CD4-positive, alpha-beta memory T cell (primary cell): ENCODE results near the gene ALDOB. TPM values are rescaled to one million over a fixed set of nuclear protein-coding genes. Genes with fewer than 3 reads are reported as not detected.

Experiments
- CTCF ChIA-PET: fragments of 350-600 bp; sonication (Branson Sonifier 250); formaldehyde crosslinking; loops from one replicate; lab custom pipeline; 2021; ENCODE audit warnings: inconsistent platforms; ENCODE audit not compliant: partially characterized antibody; lab: Charles Lee
- POLR2A ChIA-PET: fragments of 350-600 bp; sonication (Branson Sonifier 250); formaldehyde crosslinking; loops from one replicate; lab custom pipeline; 2021; ENCODE audit not compliant: partially characterized antibody; lab: Charles Lee
- DNase-seq, 5 donors: peaks; one replicate each; pipeline versions ENCODE4 v3.0.0 to v3.0.0-alpha.2; 2020 to 2022; ENCODE audit warnings: mixed read lengths in 1 of 5
- H3K27ac ChIP-seq: one replicate; pipeline ENCODE4 v1.7.0; 2013; ENCODE audit warnings: low read depth, low read length
- H3K27me3 ChIP-seq: 2 replicates; pipeline ENCODE4 v1.7.0; 2013; ENCODE audit warnings: mild to moderate bottlenecking, low read length, moderate library complexity; ENCODE audit not compliant: insufficient read depth
- H3K36me3 ChIP-seq: 2 replicates; pipeline ENCODE4 v1.7.0; 2013; ENCODE audit warnings: mild to moderate bottlenecking, low read length, moderate library complexity; ENCODE audit not compliant: insufficient read depth
- H3K4me1 ChIP-seq: 2 replicates; pipeline ENCODE4 v1.7.0; 2013; ENCODE audit warnings: mild to moderate bottlenecking, low read length, moderate library complexity; ENCODE audit not compliant: insufficient read depth
- H3K4me3 ChIP-seq, 2 donors: one replicate each; pipeline ENCODE4 v1.7.0; 2013; ENCODE audit warnings: low read length in 2 of 2, mild to moderate bottlenecking in 1 of 2
- H3K9me3 ChIP-seq, 2 donors: one replicate each; pipeline ENCODE4 v1.7.0; 2013; ENCODE audit warnings: low read length in 2 of 2, control low read depth in 1 of 2; ENCODE audit not compliant: control insufficient read depth in 1 of 2
- H3K27ac Mint-ChIP-seq, 7 donors: one replicate each; pipeline ENCODE4 v1.8.0; 2020 to 2021; ENCODE audit warnings: mixed read lengths in 7 of 7, mild to moderate bottlenecking in 6 of 7, inconsistent platforms in 3 of 7, moderate library complexity in 3 of 7
- H3K27me3 Mint-ChIP-seq, 2 donors: one replicate each; pipeline ENCODE4 v1.8.0; 2020 to 2021; ENCODE audit warnings: mixed read lengths in 2 of 2
- H3K36me3 Mint-ChIP-seq, 2 donors: one replicate each; pipeline ENCODE4 v1.8.0; 2020 to 2021; ENCODE audit warnings: mixed read lengths in 2 of 2, inconsistent platforms in 1 of 2, mild to moderate bottlenecking in 1 of 2
- H3K4me1 Mint-ChIP-seq, 4 donors: one replicate each; pipeline ENCODE4 v1.8.0; 2020 to 2021; ENCODE audit warnings: mixed read lengths in 4 of 4, mild to moderate bottlenecking in 1 of 4
- H3K4me3 Mint-ChIP-seq, 8 donors: one replicate each; pipeline ENCODE4 v1.8.0; 2020 to 2021; ENCODE audit warnings: mixed read lengths in 8 of 8, mild to moderate bottlenecking in 7 of 8, moderate library complexity in 6 of 8, inconsistent platforms in 3 of 8
- H3K9me3 Mint-ChIP-seq, 8 donors: one replicate each; pipeline ENCODE4 v1.8.0; 2020 to 2021; ENCODE audit warnings: mixed read lengths in 8 of 8, mild to moderate bottlenecking in 5 of 8, inconsistent platforms in 3 of 8, moderate library complexity in 1 of 8
- intact Hi-C: fragments of 100-400 bp; cut with micrococcal nuclease; formaldehyde crosslinking; loops from one replicate; pipeline ENCODE4 v1.15.1; 2023
- polyA plus RNA-seq, 2 donors: library from polyadenylated mRNA; unstranded; fragments of 300-500 nt; fragmentation: Illumina TruSeq; gene quantifications; one replicate each; pipeline ENCODE4 v1.2.3, GENCODE V29; 2021
- total RNA-seq, 2 experiments: library from RNA; stranded (reverse); gene quantifications; one replicate each; pipeline ENCODE4 v1.2.3, GENCODE V29; 2021

The ALDOB gene
- total and polyA plus RNA-seq, 4 experiments from 2014 or later = not detected

DNA sequence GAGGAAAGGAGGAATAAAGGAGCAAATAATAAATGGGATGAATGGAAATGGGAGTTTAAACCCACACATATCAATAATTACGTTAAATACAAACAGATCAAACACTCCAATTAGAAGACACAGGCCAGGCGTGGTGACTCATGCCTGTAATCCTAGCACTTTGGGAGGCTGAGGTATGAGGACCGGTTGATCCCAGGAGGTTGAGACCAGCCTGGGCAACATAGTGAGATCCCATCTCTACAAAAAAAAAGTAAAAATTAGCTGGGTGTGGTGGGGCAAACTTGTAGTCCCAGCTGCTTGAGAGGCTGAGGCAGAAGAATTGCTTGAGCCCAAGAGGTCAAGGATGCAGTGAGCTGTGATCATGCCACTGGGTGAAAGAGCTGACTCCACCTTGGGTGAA is 54.5 kb downstream of the ALDOB start:
- H3K27me3 Mint-ChIP-seq = peaks cover 1 to 6% of the 10 kb centered on the region in 2 donors
- Histone ChIP-seq H3K9me3 (no peaks in the 10 kb centered on the region), H3K4me3 (no peak overlapping the region), H3K4me1 (no peaks in the 10 kb centered on the region), H3K27ac (no peak overlapping the region), H3K36me3 (no peaks in the 10 kb centered on the region), H3K27me3 (no peaks in the 10 kb centered on the region)
- no peak overlapping the region for H3K27ac Mint-ChIP-seq
- intact Hi-C loops = no loop called here
- H3K4me3 Mint-ChIP-seq = no peak overlapping the region
- peaks cover 0 to 29% (median 20%) of the 10 kb centered on the region in 8 donors for H3K9me3 Mint-ChIP-seq
- POLR2A ChIA-PET = no interaction called here
- CTCF ChIA-PET = interaction anchor here (1.0 kb wide), 1 partner anchor 11 kb away, joined by 3 read pairs; no protein-coding TSS in a partner anchor
- peaks cover 6 to 11% of the 10 kb centered on the region in 2 donors for H3K36me3 Mint-ChIP-seq
- H3K4me1 Mint-ChIP-seq = no peaks in the 10 kb centered on the region
- DNase-seq = no peak

DNA sequence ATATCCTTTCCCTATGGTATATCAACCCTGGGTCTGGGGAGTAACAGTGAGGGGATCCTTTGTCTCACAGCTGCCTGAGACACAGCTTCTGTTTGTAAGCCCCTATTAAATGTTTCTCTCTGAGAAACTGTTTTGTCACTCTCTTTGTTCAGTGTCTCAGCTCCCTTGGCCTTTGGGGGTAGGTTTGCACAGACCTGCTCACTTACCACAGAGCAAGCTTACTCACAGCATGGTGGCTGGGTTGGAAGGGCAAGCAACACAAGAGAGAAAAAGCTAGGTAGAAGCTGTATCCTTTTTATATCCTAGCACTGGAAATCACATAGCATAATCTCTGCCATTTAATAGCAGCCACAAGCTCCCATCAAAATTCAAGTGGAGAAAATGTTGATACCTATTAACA is 55.3 kb downstream of the ALDOB start:
- no peak for DNase-seq
- Mint-ChIP-seq H3K36me3 (peaks cover 6 to 8% of the 10 kb centered on the region in 2 donors), H3K4me3 (peak overlapping the region in 1 of 8 donors; percentile 41), H3K9me3 (peaks cover 0 to 28% (median 17%) of the 10 kb centered on the region in 8 donors), H3K27me3 (peaks cover 4 to 9% of the 10 kb centered on the region in 2 donors), H3K27ac (no peak overlapping the region), H3K4me1 (no peaks in the 10 kb centered on the region)
- Histone ChIP-seq H3K36me3 (no peaks in the 10 kb centered on the region), H3K9me3 (no peaks in the 10 kb centered on the region), H3K4me3 (no peak overlapping the region), H3K4me1 (no peaks in the 10 kb centered on the region), H3K27ac (no peak overlapping the region), H3K27me3 (no peaks in the 10 kb centered on the region)
- intact Hi-C loops = no loop called here
- CTCF ChIA-PET = interaction anchor here (1.0 kb wide), 1 partner anchor 10 kb away, joined by 3 read pairs; no protein-coding TSS in a partner anchor
- POLR2A ChIA-PET = no interaction called here

DNA sequence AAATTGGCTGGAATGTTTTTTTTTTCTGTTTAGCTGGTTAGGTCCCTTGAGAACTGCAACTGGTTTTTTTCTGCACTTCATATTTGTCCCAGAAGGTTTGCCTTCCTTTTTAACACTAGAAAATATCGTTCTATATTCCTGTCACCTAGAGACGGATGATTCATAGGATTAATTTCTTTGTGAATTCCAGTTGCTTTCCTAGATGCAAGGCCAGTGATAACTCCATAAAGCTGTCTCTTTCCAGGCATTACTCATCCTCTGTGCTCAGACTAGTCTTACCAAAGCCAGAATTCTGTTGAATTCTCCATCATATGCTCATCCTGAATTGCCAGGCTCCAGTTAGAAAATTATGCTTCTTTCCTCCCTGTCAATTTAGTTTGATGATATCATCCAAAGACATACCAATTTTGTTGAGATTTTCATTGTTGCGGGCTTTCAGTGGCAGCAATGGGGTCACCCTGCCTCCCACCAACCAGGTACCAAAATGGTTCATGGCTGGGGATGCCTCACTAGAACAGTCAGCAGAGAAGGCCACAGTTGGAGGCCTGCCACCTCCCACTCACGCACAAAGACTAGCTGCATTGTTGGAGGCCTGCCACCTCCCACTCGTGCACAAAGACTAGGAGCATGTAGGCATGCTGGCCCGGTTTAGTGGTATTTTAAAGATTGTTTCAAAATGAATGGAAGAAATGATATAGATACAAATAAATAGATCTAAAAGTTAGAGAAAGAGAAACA is 59.3 kb downstream of the ALDOB start:
- ChIA-PET POLR2A (no interaction called here), CTCF (no interaction called here)
- Mint-ChIP-seq H3K27me3 (peaks cover 9 to 13% of the 10 kb centered on the region in 2 donors), H3K4me3 (no peak overlapping the region), H3K36me3 (peaks cover 0 to 2% of the 10 kb centered on the region in 2 donors), H3K27ac (no peak overlapping the region), H3K9me3 (peaks cover 0 to 17% (median 9%) of the 10 kb centered on the region in 8 donors), H3K4me1 (no peaks in the 10 kb centered on the region)
- Histone ChIP-seq H3K36me3 (no peaks in the 10 kb centered on the region), H3K27ac (no peak overlapping the region), H3K27me3 (no peaks in the 10 kb centered on the region), H3K4me1 (no peaks in the 10 kb centered on the region), H3K9me3 (no peaks in the 10 kb centered on the region), H3K4me3 (no peak overlapping the region)
- intact Hi-C loops = no loop called here
- peak in 1 of 5 donors; percentile 28 for DNase-seq

DNA sequence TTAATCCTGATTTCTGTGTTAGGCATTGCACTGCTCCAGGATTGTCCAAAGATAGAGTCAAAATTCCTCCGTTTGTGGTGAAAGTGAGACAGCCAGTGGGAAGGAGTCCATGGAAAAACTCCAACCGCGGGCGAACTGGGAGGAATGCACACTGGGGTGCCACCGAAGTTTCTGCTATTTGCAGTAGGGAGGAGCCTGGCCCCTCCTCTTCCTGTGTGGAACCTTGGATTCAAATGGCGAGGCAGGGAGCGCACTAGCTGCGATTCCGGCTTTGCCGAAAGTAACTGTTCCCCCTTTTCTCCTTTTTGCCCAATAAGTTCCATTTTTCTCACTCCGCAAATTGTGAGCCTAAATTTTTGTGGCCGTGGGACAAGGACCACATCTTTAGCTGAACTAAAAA is 60.0 kb downstream of the ALDOB start:
- CTCF ChIA-PET = no interaction called here

DNA sequence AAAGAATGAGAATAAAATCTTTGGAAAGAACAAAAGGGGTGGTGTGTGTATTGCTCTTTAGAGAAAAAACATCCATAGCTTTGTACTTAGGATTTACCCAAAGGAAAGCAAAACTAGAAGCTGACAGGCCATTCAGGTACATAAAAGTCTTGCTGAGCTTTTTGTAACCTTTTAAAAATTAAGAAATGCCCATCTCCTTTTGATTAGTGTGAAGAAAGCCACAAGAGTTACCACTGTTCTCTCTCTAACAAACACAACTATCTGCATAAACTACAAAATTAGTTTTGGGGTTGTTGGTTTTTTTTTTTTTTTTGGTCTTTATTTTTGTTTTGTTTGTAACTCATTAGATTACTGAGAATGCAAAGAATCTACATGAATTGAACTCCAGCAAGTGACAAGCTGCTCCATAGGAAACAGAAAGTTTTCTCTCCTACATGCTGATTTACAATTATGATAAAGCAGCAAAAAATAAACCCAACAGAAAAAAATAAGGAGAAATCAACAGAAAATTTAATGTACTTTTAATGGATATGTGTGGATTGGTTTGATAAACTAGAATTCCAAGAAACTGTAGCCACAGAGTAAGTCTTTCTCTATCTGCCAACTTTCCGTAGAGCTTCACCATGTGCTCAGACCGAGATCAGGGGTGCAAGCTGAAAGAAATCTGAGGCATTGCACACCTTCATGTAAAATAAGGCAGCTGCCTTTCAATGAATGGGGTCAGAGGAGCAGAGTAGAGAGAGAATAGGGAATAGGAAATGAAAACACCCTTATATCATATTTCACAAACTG is 63.1 kb downstream of the ALDOB start:
- intact Hi-C loops = no loop called here
- Mint-ChIP-seq H3K4me1 (no peaks in the 10 kb centered on the region), H3K27me3 (peaks cover 9 to 11% of the 10 kb centered on the region in 2 donors), H3K4me3 (no peak overlapping the region), H3K36me3 (peaks cover 0 to 2% of the 10 kb centered on the region in 2 donors), H3K9me3 (peaks cover 0 to 8% (median under 1%) of the 10 kb centered on the region in 8 donors), H3K27ac (no peak overlapping the region)
- no peak overlapping the region for H3K4me3 ChIP-seq
- no peak for DNase-seq
- ChIA-PET CTCF (interaction anchor here (1.6 kb wide), 1 partner anchor 15 kb away, joined by 4 read pairs; no protein-coding TSS in a partner anchor), POLR2A (no interaction called here)
- H3K4me1 ChIP-seq = no peaks in the 10 kb centered on the region
- H3K27ac ChIP-seq = no peak overlapping the region
- H3K27me3 ChIP-seq = no peaks in the 10 kb centered on the region
- no peaks in the 10 kb centered on the region for H3K36me3 ChIP-seq
- no peaks in the 10 kb centered on the region for H3K9me3 ChIP-seq

More for the DNA sequence above, 60.0 kb downstream of the ALDOB start:
- no peak overlapping the region for H3K4me3 ChIP-seq
- no peak overlapping the region for H3K27ac Mint-ChIP-seq
- POLR2A ChIA-PET = no interaction called here
- peaks cover 0 to 2% of the 10 kb centered on the region in 2 donors for H3K36me3 Mint-ChIP-seq
- no peaks in the 10 kb centered on the region for H3K27me3 ChIP-seq
- H3K27ac ChIP-seq = no peak overlapping the region
- no peak overlapping the region for H3K4me3 Mint-ChIP-seq
- intact Hi-C loops = no loop called here
- H3K27me3 Mint-ChIP-seq = peaks cover 9 to 13% of the 10 kb centered on the region in 2 donors
- H3K9me3 ChIP-seq = no peaks in the 10 kb centered on the region
- DNase-seq = no peak
- peaks cover 0 to 17% (median 9%) of the 10 kb centered on the region in 8 donors for H3K9me3 Mint-ChIP-seq
- H3K36me3 ChIP-seq = no peaks in the 10 kb centered on the region
- H3K4me1 Mint-ChIP-seq = no peaks in the 10 kb centered on the region
- H3K4me1 ChIP-seq = no peaks in the 10 kb centered on the region

DNA sequence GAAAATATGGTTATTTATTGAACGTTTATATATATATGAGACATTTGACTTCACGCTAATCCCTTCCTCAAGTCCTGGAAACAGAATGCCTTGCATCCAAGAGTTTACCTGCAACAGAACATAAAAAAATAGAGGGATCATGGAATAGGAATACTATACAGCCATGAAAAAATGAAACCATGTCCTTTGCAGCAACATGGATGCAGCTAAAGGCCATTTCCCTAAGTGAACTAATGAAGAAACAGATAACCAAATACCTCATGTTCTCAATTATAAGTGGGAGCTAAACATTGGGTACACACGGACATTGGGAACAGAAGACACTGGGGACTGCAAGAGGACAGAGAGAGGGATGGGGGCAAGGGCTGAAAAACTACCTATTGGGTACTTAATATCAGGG is 63.8 kb downstream of the ALDOB start:
- no peaks in the 10 kb centered on the region for H3K9me3 ChIP-seq
- no peaks in the 10 kb centered on the region for H3K36me3 ChIP-seq
- Mint-ChIP-seq H3K36me3 (peaks cover 0 to 2% of the 10 kb centered on the region in 2 donors), H3K27ac (no peak overlapping the region), H3K27me3 (peaks cover 9 to 11% of the 10 kb centered on the region in 2 donors), H3K4me3 (no peak overlapping the region), H3K4me1 (no peaks in the 10 kb centered on the region), H3K9me3 (peaks cover 0 to 4% (median 0%) of the 10 kb centered on the region in 8 donors)
- no peaks in the 10 kb centered on the region for H3K27me3 ChIP-seq
- H3K4me1 ChIP-seq = no peaks in the 10 kb centered on the region
- intact Hi-C loops = no loop called here
- H3K27ac ChIP-seq = no peak overlapping the region
- ChIA-PET CTCF (interaction anchor here (1.6 kb wide), 1 partner anchor 16 kb away, joined by 4 read pairs; no protein-coding TSS in a partner anchor), POLR2A (no interaction called here)
- H3K4me3 ChIP-seq = no peak overlapping the region
- no peak for DNase-seq
